WTC11 (cell line): Measurements from ENCODE around the gene C9orf50.

Experiments
- ATF1 ChIP-seq: sonication (generic); formaldehyde crosslinking; IDR thresholded peaks from 2 replicates; pipeline ENCODE4 v1.8.1; 2023; ENCODE audit warnings: mild to moderate bottlenecking, moderate library complexity, missing genetic modification reagents
- ATF2 ChIP-seq: sonication (generic); formaldehyde crosslinking; IDR thresholded peaks from 2 replicates; pipeline ENCODE4 v1.8.1; 2022; ENCODE audit warnings: low read depth, missing genetic modification reagents, borderline replicate concordance
- CREB1 ChIP-seq: sonication (generic); formaldehyde crosslinking; IDR thresholded peaks from 2 replicates; pipeline ENCODE4 v1.8.0; 2023; ENCODE audit warnings: mild to moderate bottlenecking, missing genetic modification reagents
- CREM ChIP-seq: sonication (generic); formaldehyde crosslinking; IDR thresholded peaks from 2 replicates; pipeline ENCODE4 v1.8.1; 2022; ENCODE audit warnings: mild to moderate bottlenecking, missing genetic modification reagents, moderate library complexity
- E2F1 ChIP-seq: sonication (generic); formaldehyde crosslinking; IDR thresholded peaks from 2 replicates; pipeline ENCODE4 v1.8.0; 2022; ENCODE audit warnings: mild to moderate bottlenecking, missing genetic modification reagents
- IRF1 ChIP-seq: sonication (generic); formaldehyde crosslinking; IDR thresholded peaks from 2 replicates; pipeline ENCODE4 v1.8.0; 2023; ENCODE audit warnings: missing genetic modification reagents
- JUN ChIP-seq: sonication (generic); formaldehyde crosslinking; IDR thresholded peaks from 2 replicates; pipeline ENCODE4 v1.8.0; 2023; ENCODE audit warnings: mild to moderate bottlenecking, missing genetic modification reagents
- TEAD4 ChIP-seq: sonication (generic); formaldehyde crosslinking; IDR thresholded peaks from 2 replicates; pipeline ENCODE4 v1.8.0; 2022; ENCODE audit warnings: mild to moderate bottlenecking, missing genetic modification reagents
- ZBTB21 ChIP-seq: sonication (generic); formaldehyde crosslinking; IDR thresholded peaks from 2 replicates; pipeline ENCODE4 v1.8.1; 2023; ENCODE audit warnings: mild to moderate bottlenecking, missing genetic modification reagents, borderline replicate concordance
- ZNF121 ChIP-seq: sonication (generic); formaldehyde crosslinking; IDR thresholded peaks from 2 replicates; pipeline ENCODE4 v1.8.0; 2023; ENCODE audit warnings: missing genetic modification reagents
- ZNF425 ChIP-seq: fragments of 250-450 bp; sonication (Bioruptor Pico); conservative IDR thresholded peaks from 2 replicates; pipeline ENCODE4 v1.9.0; 2021; ENCODE audit warnings: mild to moderate bottlenecking
- TF ChIP-seq, protein P1 (sequence below): fragments of 200-600 bp; IDR thresholded peaks from 2 replicates; pipeline ENCODE4 v1.8.0; 2022; ENCODE audit warnings: antibody characterized with exemption
- TF ChIP-seq, protein P2 (sequence below): sonication (generic); formaldehyde crosslinking; IDR thresholded peaks from 2 replicates; pipeline ENCODE4 v1.8.0; 2023; ENCODE audit warnings: missing genetic modification reagents, mild to moderate bottlenecking, borderline replicate concordance

DNA sequence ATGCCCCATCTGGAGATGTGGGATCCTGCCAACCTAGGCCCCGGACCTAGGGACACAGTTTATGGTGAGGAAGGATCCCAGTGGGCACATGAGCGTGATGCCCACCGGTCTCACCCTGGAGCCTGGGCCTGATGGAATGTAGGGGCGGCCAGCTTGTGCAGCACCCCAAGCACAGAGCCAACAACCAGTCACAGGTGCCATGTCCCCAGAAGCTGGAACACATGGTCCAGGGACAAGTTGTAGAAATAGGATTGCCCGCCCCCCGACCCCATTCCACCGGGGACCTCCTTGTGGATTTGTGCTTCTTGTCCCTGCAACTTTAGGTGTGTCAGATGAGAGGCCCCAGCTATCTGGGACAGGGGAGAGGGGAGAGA, 48.9 kb downstream of the C9orf50 start:
- TF ChIP-seq ATF1 (CRISPR knock-in tag): no peak
- TF ChIP-seq, protein P1, sequence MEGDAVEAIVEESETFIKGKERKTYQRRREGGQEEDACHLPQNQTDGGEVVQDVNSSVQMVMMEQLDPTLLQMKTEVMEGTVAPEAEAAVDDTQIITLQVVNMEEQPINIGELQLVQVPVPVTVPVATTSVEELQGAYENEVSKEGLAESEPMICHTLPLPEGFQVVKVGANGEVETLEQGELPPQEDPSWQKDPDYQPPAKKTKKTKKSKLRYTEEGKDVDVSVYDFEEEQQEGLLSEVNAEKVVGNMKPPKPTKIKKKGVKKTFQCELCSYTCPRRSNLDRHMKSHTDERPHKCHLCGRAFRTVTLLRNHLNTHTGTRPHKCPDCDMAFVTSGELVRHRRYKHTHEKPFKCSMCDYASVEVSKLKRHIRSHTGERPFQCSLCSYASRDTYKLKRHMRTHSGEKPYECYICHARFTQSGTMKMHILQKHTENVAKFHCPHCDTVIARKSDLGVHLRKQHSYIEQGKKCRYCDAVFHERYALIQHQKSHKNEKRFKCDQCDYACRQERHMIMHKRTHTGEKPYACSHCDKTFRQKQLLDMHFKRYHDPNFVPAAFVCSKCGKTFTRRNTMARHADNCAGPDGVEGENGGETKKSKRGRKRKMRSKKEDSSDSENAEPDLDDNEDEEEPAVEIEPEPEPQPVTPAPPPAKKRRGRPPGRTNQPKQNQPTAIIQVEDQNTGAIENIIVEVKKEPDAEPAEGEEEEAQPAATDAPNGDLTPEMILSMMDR: no peak
- no peak for TF ChIP-seq IRF1
- no peak for TF ChIP-seq JUN (CRISPR knock-in tag)
- TF ChIP-seq, protein P2, sequence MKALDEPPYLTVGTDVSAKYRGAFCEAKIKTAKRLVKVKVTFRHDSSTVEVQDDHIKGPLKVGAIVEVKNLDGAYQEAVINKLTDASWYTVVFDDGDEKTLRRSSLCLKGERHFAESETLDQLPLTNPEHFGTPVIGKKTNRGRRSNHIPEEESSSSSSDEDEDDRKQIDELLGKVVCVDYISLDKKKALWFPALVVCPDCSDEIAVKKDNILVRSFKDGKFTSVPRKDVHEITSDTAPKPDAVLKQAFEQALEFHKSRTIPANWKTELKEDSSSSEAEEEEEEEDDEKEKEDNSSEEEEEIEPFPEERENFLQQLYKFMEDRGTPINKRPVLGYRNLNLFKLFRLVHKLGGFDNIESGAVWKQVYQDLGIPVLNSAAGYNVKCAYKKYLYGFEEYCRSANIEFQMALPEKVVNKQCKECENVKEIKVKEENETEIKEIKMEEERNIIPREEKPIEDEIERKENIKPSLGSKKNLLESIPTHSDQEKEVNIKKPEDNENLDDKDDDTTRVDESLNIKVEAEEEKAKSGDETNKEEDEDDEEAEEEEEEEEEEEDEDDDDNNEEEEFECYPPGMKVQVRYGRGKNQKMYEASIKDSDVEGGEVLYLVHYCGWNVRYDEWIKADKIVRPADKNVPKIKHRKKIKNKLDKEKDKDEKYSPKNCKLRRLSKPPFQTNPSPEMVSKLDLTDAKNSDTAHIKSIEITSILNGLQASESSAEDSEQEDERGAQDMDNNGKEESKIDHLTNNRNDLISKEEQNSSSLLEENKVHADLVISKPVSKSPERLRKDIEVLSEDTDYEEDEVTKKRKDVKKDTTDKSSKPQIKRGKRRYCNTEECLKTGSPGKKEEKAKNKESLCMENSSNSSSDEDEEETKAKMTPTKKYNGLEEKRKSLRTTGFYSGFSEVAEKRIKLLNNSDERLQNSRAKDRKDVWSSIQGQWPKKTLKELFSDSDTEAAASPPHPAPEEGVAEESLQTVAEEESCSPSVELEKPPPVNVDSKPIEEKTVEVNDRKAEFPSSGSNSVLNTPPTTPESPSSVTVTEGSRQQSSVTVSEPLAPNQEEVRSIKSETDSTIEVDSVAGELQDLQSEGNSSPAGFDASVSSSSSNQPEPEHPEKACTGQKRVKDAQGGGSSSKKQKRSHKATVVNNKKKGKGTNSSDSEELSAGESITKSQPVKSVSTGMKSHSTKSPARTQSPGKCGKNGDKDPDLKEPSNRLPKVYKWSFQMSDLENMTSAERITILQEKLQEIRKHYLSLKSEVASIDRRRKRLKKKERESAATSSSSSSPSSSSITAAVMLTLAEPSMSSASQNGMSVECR: no peak
- no peak for TF ChIP-seq E2F1 (CRISPR knock-in tag)
- TF ChIP-seq ZNF121 (CRISPR knock-in tag): no peak
- TF ChIP-seq ZBTB21: no peak
- TF ChIP-seq ZNF425 (CRISPR knock-in tag): no peak
- no peak for TF ChIP-seq ATF2 (CRISPR knock-in tag)
- no peak for TF ChIP-seq CREB1 (CRISPR knock-in tag)
- no peak for TF ChIP-seq CREM
- TF ChIP-seq TEAD4 (CRISPR knock-in tag): no peak
